GM23248 (cell line): ENCODE results near the gene MCOLN3. TPM values are rescaled to one million over a fixed set of nuclear protein-coding genes. Genes with fewer than 3 reads are reported as not detected.
"Not testable (repeated sequence)": the region's sequence is repeated elsewhere in the genome, so short reads cannot be mapped to it uniquely, and the experiment has no call there.

ENCODE experiments used
- DNase-seq: peaks from one replicate; pipeline ENCODE4 v3.0.0-alpha.2; 2015
- H2AFZ ChIP-seq: fragments of 200-600 bp; sonication (generic); 2 replicates; pipeline ENCODE4 v1.6.1; 2016; ENCODE audit warnings: antibody characterized with exemption
- H3F3A ChIP-seq: fragments of 200-600 bp; sonication (generic); 2 replicates; pipeline ENCODE4 v1.6.1; 2016; ENCODE audit warnings: mild to moderate bottlenecking, antibody characterized with exemption, mixed run types; ENCODE audit not compliant: insufficient read depth
- H3K27ac ChIP-seq: fragments of 200-600 bp; sonication (generic); 2 replicates; pipeline ENCODE4 v1.5.1; 2016; ENCODE audit warnings: mild to moderate bottlenecking
- H3K27me3 ChIP-seq: fragments of 200-600 bp; sonication (generic); replicated peaks from 2 replicates; pipeline ENCODE4 v1.6.1; 2016; ENCODE audit warnings: mild to moderate bottlenecking; ENCODE audit not compliant: insufficient read depth
- H3K36me3 ChIP-seq: fragments of 200-600 bp; sonication (generic); 2 replicates; pipeline ENCODE4 v1.6.1; 2016; ENCODE audit warnings: low read depth, mild to moderate bottlenecking
- H3K4me1 ChIP-seq: fragments of 200-600 bp; sonication (generic); 2 replicates; pipeline ENCODE4 v1.6.1; 2016; ENCODE audit warnings: mild to moderate bottlenecking; ENCODE audit not compliant: insufficient read depth
- H3K4me2 ChIP-seq: fragments of 200-600 bp; sonication (generic); one replicate; pipeline ENCODE4 v1.6.1; 2016; ENCODE audit warnings: mild to moderate bottlenecking; ENCODE audit not compliant: unreplicated experiment
- H3K4me3 ChIP-seq: fragments of 200-600 bp; sonication (generic); 2 replicates; pipeline ENCODE4 v1.5.1; 2016; ENCODE audit warnings: mild to moderate bottlenecking
- H3K79me2 ChIP-seq: fragments of 200-600 bp; sonication (generic); 2 replicates; pipeline ENCODE4 v1.6.1; 2016; ENCODE audit warnings: mild to moderate bottlenecking; ENCODE audit not compliant: insufficient read depth
- H3K9ac ChIP-seq: fragments of 200-600 bp; sonication (generic); 2 replicates; pipeline ENCODE4 v1.6.1; 2016; ENCODE audit warnings: mild to moderate bottlenecking
- H3K9me2 ChIP-seq: fragments of 200-600 bp; sonication (generic); 2 replicates; pipeline ENCODE4 v1.6.1; 2016; ENCODE audit warnings: mixed run types, mild to moderate bottlenecking, moderate library complexity; ENCODE audit not compliant: insufficient read depth
- H3K9me3 ChIP-seq: fragments of 200-600 bp; sonication (generic); one replicate; pipeline ENCODE4 v1.6.1; 2017; ENCODE audit warnings: low read depth
- H4K20me1 ChIP-seq: fragments of 200-600 bp; sonication (generic); 2 replicates; pipeline ENCODE4 v1.6.0; 2016; ENCODE audit not compliant: insufficient read depth
- EZH2 ChIP-seq: fragments of 200-600 bp; sonication (generic); IDR thresholded peaks from 2 replicates; pipeline ENCODE4 v1.6.1; 2018; ENCODE audit warnings: antibody characterized with exemption, mild to moderate bottlenecking; ENCODE audit not compliant: insufficient read depth, poor library complexity, severe bottlenecking
- EZH2phosphoT487 ChIP-seq: fragments of 200-600 bp; sonication (generic); IDR thresholded peaks from 2 replicates; pipeline ENCODE4 v1.6.1; 2018; ENCODE audit warnings: antibody characterized with exemption, moderate library complexity, mild to moderate bottlenecking, low read depth; ENCODE audit not compliant: insufficient read depth
- WGBS, 2 experiments: methylation state at CpG; one replicate each; pipeline ENCODE4 v1.1.6; 2015 to 2017; ENCODE audit warnings: low lambda C conversion rate in 2 of 2, low coverage in 1 of 2; ENCODE audit errors: missing lambda C conversion rate in 2 of 2; 5-methylcytosine and 5-hydroxymethylcytosine counted together
- in situ Hi-C: fragments of 300-500 bp; cut with MboI; formaldehyde crosslinking; loops from 2 replicates; pipeline ENCODE4 v1.15.0; 2020
- polyA plus RNA-seq: library from polyadenylated mRNA; unstranded; fragments of >200 nt; fragmentation: Nextera tagmentation; extraction: Ambion mirVana; gene quantifications from 2 replicates; pipeline ENCODE4 v1.2.1, GENCODE V29; 2016
- total RNA-seq: library from RNA; depleted of rRNA; stranded (reverse); fragments of >200 nt; shearing (Covaris generic); gene quantifications from 2 replicates; pipeline ENCODE4 v1.2.3, GENCODE V29; 2014

The MCOLN3 gene
- total and polyA plus RNA-seq, 2 experiments from 2014 or later = 0.54 to 1.0 TPM

GRCh38 chr1:85022700-85023099 lies 25.6 kb downstream of the MCOLN3 start:
- Histone ChIP-seq H3K9ac (no peak overlapping the region), H3K4me2 (no peak overlapping the region), H3K4me3 (no peak overlapping the region), H3K27ac (no peak overlapping the region), H3F3A (no peaks in the 10 kb centered on the region), H2AFZ (no peak overlapping the region), H3K9me3 (no peaks in the 10 kb centered on the region), H4K20me1 (no peaks in the 10 kb centered on the region), H3K4me1 (no peaks in the 10 kb centered on the region), H3K36me3 (no peaks in the 10 kb centered on the region), H3K79me2 (no peaks in the 10 kb centered on the region), H3K27me3 (no peaks in the 10 kb centered on the region), H3K9me2 (no peaks in the 10 kb centered on the region)
- in situ Hi-C loops = no loop called here
- no peak for DNase-seq
- no peak for TF ChIP-seq EZH2phosphoT487
- TF ChIP-seq EZH2 = no peak

- no peaks in the 10 kb centered on the region for H3K36me3 ChIP-seq
- no peak overlapping the region for H3K4me3 ChIP-seq
- H3K79me2 ChIP-seq = no peaks in the 10 kb centered on the region
- in situ Hi-C loops = no loop called here
- no peaks in the 10 kb centered on the region for H3K4me1 ChIP-seq
- no peaks in the 10 kb centered on the region for H3F3A ChIP-seq
- no peaks in the 10 kb centered on the region for H3K9me2 ChIP-seq
- peak overlapping the region; percentile 12; the same call in 1 of the 2 replicates for H2AFZ ChIP-seq
- H3K27me3 ChIP-seq = no peaks in the 10 kb centered on the region
- H3K27ac ChIP-seq = no peak overlapping the region
- no peak for TF ChIP-seq EZH2
- TF ChIP-seq EZH2phosphoT487 = no peak
- no peak overlapping the region for H3K9ac ChIP-seq
- DNase-seq = peak; percentile 79
- H3K4me2 ChIP-seq = no peak overlapping the region
- H4K20me1 ChIP-seq = no peaks in the 10 kb centered on the region
- no peaks in the 10 kb centered on the region for H3K9me3 ChIP-seq
- 5 to 6% methylated on average over 4 of the region's 4 CpGs for WGBS, 2 experiments
Observed at GRCh38 chr1:85019994-85020393, 28.3 kb downstream of the MCOLN3 start.

DNA sequence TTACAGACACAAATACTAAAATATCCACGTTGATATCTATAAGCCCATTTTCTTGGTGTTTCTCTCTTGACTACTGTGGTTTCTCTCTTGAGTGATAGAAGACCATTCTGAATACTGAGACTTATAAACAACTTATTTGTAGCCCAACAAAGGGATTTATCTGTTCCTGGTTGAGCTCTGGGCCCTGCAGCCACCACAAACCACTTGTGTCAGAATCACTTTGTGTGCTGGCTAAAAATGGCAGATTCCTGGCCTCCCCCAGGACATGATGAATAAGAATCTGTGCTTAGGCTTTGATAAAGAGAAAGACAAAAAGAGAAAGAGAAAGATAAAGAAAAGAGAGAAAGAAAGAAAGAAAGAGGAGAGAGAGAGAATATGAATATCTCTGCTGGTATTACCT lies 32.5 kb downstream of the MCOLN3 start:
- in situ Hi-C loops = no loop called here

DNA sequence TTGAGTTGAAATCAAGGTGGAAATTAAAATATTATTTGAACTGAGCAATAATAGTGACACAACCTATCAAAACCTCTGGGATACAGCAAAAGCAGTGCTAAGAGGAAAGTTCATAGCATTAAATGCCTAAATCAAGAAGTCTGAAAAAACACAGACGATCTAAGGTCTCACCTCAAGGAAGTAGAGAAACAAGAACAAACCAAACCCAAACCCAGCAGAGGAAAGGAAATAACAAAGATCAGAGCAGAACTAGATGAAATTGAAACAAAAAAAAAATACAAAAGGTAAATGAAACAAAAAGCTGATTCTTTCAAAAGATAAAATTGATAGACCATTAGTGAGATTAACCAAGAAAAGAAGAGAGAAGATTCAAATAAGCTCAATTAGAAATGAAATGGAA lies 42.7 kb downstream of the MCOLN3 start:
- H3F3A ChIP-seq, H3K4me3 ChIP-seq, H4K20me1 ChIP-seq, H3K27ac ChIP-seq, H2AFZ ChIP-seq, H3K4me2 ChIP-seq, H3K9me2 ChIP-seq, in situ Hi-C loops, H3K79me2 ChIP-seq, H3K9me3 ChIP-seq, H3K36me3 ChIP-seq, H3K4me1 ChIP-seq, H3K9ac ChIP-seq, DNase-seq: not testable (repeated sequence)
- H3K27me3 ChIP-seq = peaks cover 28% of the 10 kb centered on the region
- 32 to 36% methylated on average over 1 of the region's 1 CpG for WGBS, 2 experiments

More for the DNA sequence above, 32.5 kb downstream of the MCOLN3 start:
- no peaks in the 10 kb centered on the region for H3K9me2 ChIP-seq
- no peak for DNase-seq
- H3K27ac ChIP-seq = no peak overlapping the region
- no peaks in the 10 kb centered on the region for H3K79me2 ChIP-seq
- no peak overlapping the region for H2AFZ ChIP-seq
- no peaks in the 10 kb centered on the region for H3F3A ChIP-seq
- H3K4me3 ChIP-seq = no peak overlapping the region
- H3K36me3 ChIP-seq = no peaks in the 10 kb centered on the region
- H3K27me3 ChIP-seq = no peaks in the 10 kb centered on the region
- H3K4me2 ChIP-seq = no peak overlapping the region
- H3K9ac ChIP-seq = no peak overlapping the region
- WGBS, 2 experiments = 38 to 75% methylated on average over 1 of the region's 1 CpG
- TF ChIP-seq EZH2 (no peak), EZH2phosphoT487 (no peak)
- no peaks in the 10 kb centered on the region for H4K20me1 ChIP-seq
- H3K9me3 ChIP-seq = no peaks in the 10 kb centered on the region
- H3K4me1 ChIP-seq = no peaks in the 10 kb centered on the region

DNA sequence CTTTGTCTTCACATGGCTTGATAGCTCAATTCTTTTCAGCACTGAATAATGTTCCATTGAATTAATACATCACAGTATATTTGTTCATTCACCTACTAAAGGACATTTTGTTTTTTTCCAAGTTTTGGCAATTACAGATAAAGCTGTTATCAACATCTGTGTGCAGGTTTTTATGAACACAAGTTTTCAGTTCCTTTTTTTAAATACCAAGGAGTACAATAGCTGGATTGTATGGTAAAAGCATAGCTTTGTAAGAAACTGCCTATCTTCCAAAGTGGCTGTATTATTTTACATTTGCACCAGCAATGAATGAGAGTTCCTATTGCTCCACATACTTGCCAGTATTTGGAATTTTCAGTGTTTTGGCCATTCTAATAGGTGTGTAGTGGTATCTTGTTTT lies 46.6 kb downstream of the MCOLN3 start:
- Histone ChIP-seq H3K36me3 (no peaks in the 10 kb centered on the region), H3K79me2 (no peaks in the 10 kb centered on the region), H4K20me1 (no peaks in the 10 kb centered on the region), H3K4me3 (no peak overlapping the region), H3K27me3 (peaks cover 44% of the 10 kb centered on the region), H3K27ac (no peak overlapping the region), H3F3A (no peaks in the 10 kb centered on the region), H3K9me3 (no peaks in the 10 kb centered on the region), H3K9me2 (no peaks in the 10 kb centered on the region), H3K4me1 (peaks cover 5% of the 10 kb centered on the region; the same call in 1 of the 2 replicates), H3K9ac (no peak overlapping the region), H2AFZ (no peak overlapping the region), H3K4me2 (no peak overlapping the region)
- in situ Hi-C loops = no loop called here
- DNase-seq = no peak
- no peak for TF ChIP-seq EZH2
- no peak for TF ChIP-seq EZH2phosphoT487
